HepG2 (cell line): Measurements from ENCODE around the gene AMZ2. TPM values are rescaled to one million over a fixed set of nuclear protein-coding genes. Genes with fewer than 3 reads are reported as not detected.

Source experiments
- ARNTL ChIP-seq: sonication (generic); formaldehyde crosslinking; IDR thresholded peaks from 2 replicates; pipeline ENCODE4 v1.4.0; 2020; ENCODE audit warnings: mild to moderate bottlenecking, missing genetic modification reagents
- ATM ChIP-seq: fragments of 450-650 bp; IDR thresholded peaks from 2 replicates; pipeline ENCODE4 v1.7.1; 2017; ENCODE audit warnings: mild to moderate bottlenecking, borderline replicate concordance
- ATRX ChIP-seq: sonication (generic); formaldehyde crosslinking; IDR thresholded peaks from 2 replicates; pipeline ENCODE4 v1.4.0; 2020; ENCODE audit warnings: missing genetic modification reagents, borderline replicate concordance
- BRD4 ChIP-seq: sonication (generic); formaldehyde crosslinking; IDR thresholded peaks from 2 replicates; pipeline ENCODE4 v1.4.0; 2020; ENCODE audit warnings: missing genetic modification reagents
- CENPT ChIP-seq: sonication (generic); formaldehyde crosslinking; IDR thresholded peaks from 2 replicates; pipeline ENCODE4 v1.8.0; 2022; ENCODE audit warnings: low read depth, mild to moderate bottlenecking, moderate library complexity, missing genetic modification reagents
- CHCHD3 ChIP-seq: sonication (generic); formaldehyde crosslinking; IDR thresholded peaks from 2 replicates; pipeline ENCODE4 v1.8.0; 2022; ENCODE audit warnings: mild to moderate bottlenecking, missing genetic modification reagents, moderate library complexity
- DRAP1 ChIP-seq: IDR thresholded peaks from 2 replicates; pipeline ENCODE4 v1.6.1; 2016; ENCODE audit warnings: missing genetic modification reagents, missing compliant biosample characterization
- FOXK2 ChIP-seq: fragments of 450-650 bp; IDR thresholded peaks from 2 replicates; pipeline ENCODE4 v1.6.1; 2016
- GABPB1 ChIP-seq: IDR thresholded peaks from 2 replicates; pipeline ENCODE4 v1.6.1; 2016; ENCODE audit warnings: mild to moderate bottlenecking, missing genetic modification reagents, moderate library complexity, missing compliant biosample characterization
- GTF2F1 ChIP-seq: fragments of 150-350 bp; IDR thresholded peaks from 2 replicates; pipeline ENCODE4 v1.6.1; 2014; ENCODE audit warnings: low read length
- HHEX ChIP-seq: IDR thresholded peaks from 2 replicates; pipeline ENCODE4 v1.6.1; 2016; ENCODE audit warnings: control low read depth
- HMGA1 ChIP-seq: sonication (generic); formaldehyde crosslinking; conservative IDR thresholded peaks from 2 replicates; pipeline ENCODE4 v1.4.0; 2020; ENCODE audit warnings: missing genetic modification reagents
- HOMEZ ChIP-seq: IDR thresholded peaks from 2 replicates; pipeline ENCODE4 v1.6.1; 2016; ENCODE audit warnings: low read depth
- KAT8 ChIP-seq: IDR thresholded peaks from 2 replicates; pipeline ENCODE4 v1.6.1; 2016; ENCODE audit warnings: missing genetic modification reagents, missing compliant biosample characterization
- PREB ChIP-seq: sonication (generic); formaldehyde crosslinking; IDR thresholded peaks from 2 replicates; pipeline ENCODE4 v1.4.0; 2020; ENCODE audit warnings: missing genetic modification reagents
- RFXANK ChIP-seq: IDR thresholded peaks from 2 replicates; pipeline ENCODE4 v1.6.1; 2016
- SAFB2 ChIP-seq: sonication (generic); formaldehyde crosslinking; IDR thresholded peaks from 2 replicates; pipeline ENCODE4 v1.5.1; 2020; ENCODE audit warnings: missing genetic modification reagents, low read depth, mild to moderate bottlenecking, borderline replicate concordance
- SAP130 ChIP-seq: IDR thresholded peaks from 2 replicates; pipeline ENCODE4 v1.6.1; 2016; ENCODE audit warnings: low read depth
- ZBTB7A ChIP-seq: sonication (generic); formaldehyde crosslinking; IDR thresholded peaks from 2 replicates; pipeline ENCODE4 v1.8.0; 2022; ENCODE audit warnings: mild to moderate bottlenecking, missing genetic modification reagents
- ZNF350 ChIP-seq: sonication (generic); formaldehyde crosslinking; IDR thresholded peaks from 2 replicates; pipeline ENCODE4 v1.4.0; 2020; ENCODE audit warnings: mild to moderate bottlenecking, low read depth, missing genetic modification reagents, borderline replicate concordance
- ZNF737 ChIP-seq: sonication (generic); formaldehyde crosslinking; IDR thresholded peaks from 2 replicates; pipeline ENCODE4 v1.5.0; 2020; ENCODE audit warnings: missing genetic modification reagents, mild to moderate bottlenecking, borderline replicate concordance
- polyA plus RNA-seq, 8 experiments: library from polyadenylated mRNA; depleted of rRNA in 3 of 8; stranded (reverse) in 7 of 8; unstranded in 1 of 8; fragments of >200 nt; fragmentation: Illumina TruSeq in 4 of 8; extraction: Trizol in 4 of 8; gene quantifications; 2 replicates each; pipeline versions ENCODE4 v1.2.1 to v1.2.3, GENCODE V29; 2011 to 2016; ENCODE audit warnings: low read depth in 4 of 8, missing spikeins in 1 of 8, mixed read lengths in 1 of 8; ENCODE audit not compliant: insufficient read depth in 1 of 8
- total RNA-seq, 5 experiments: library from RNA; depleted of rRNA; stranded (reverse); fragments of >200 nt; fragmentation: Illumina TruSeq; extraction: Trizol; gene quantifications; 2 replicates each; pipeline ENCODE4 v1.2.3, GENCODE V29; 2016; ENCODE audit warnings: low read depth in 1 of 5
- TF ChIP-seq, protein P1 (sequence below): sonication (generic); formaldehyde crosslinking; IDR thresholded peaks from 2 replicates; pipeline ENCODE4 v1.4.0; 2020; ENCODE audit warnings: mild to moderate bottlenecking, missing genetic modification reagents
- TF ChIP-seq, protein P2 (sequence below): IDR thresholded peaks from 2 replicates; pipeline ENCODE4 v1.4.0; 2020; ENCODE audit warnings: mild to moderate bottlenecking, missing genetic modification reagents

The AMZ2 gene
- total and polyA plus RNA-seq, 2 of the 13 experiments (the other 11 are each of a cell fraction or from before 2014, with no cell fraction given), result 86.9 to 90.2 TPM

- no peak for TF ChIP-seq ATM
- no peak; the same call in 1 of the 2 replicates for TF ChIP-seq RFXANK (CRISPR knock-in tag)
- TF ChIP-seq SAFB2 (CRISPR knock-in tag), result no peak; the same call in none of the 2 replicates
- no peak for TF ChIP-seq CENPT
- TF ChIP-seq HMGA1 (CRISPR knock-in tag), result no peak
- TF ChIP-seq GABPB1 (CRISPR knock-in tag), result peak; percentile 83
- 0 out of 2 replicates have a peak, but pooled peaks have one; percentile 82 for TF ChIP-seq CHCHD3 (CRISPR knock-in tag)
- 0 out of 2 replicates have a peak, but pooled peaks have one; percentile 19 for TF ChIP-seq ARNTL (CRISPR knock-in tag)
- no peak for TF ChIP-seq PREB
- TF ChIP-seq BRD4 (CRISPR knock-in tag), result peak; percentile 46; the same call in 1 of the 2 replicates
- peak; percentile 90 for TF ChIP-seq KAT8 (CRISPR knock-in tag)
- TF ChIP-seq HOMEZ (CRISPR knock-in tag), result no peak; the same call in 1 of the 2 replicates
- no peak for TF ChIP-seq ATRX (CRISPR knock-in tag)
- no peak for TF ChIP-seq HHEX (CRISPR knock-in tag)
- no peak for TF ChIP-seq FOXK2
- TF ChIP-seq ZNF737 (CRISPR knock-in tag), result peak; percentile 98; the same call in 1 of the 2 replicates
- no peak for TF ChIP-seq GTF2F1
- TF ChIP-seq, protein P1, sequence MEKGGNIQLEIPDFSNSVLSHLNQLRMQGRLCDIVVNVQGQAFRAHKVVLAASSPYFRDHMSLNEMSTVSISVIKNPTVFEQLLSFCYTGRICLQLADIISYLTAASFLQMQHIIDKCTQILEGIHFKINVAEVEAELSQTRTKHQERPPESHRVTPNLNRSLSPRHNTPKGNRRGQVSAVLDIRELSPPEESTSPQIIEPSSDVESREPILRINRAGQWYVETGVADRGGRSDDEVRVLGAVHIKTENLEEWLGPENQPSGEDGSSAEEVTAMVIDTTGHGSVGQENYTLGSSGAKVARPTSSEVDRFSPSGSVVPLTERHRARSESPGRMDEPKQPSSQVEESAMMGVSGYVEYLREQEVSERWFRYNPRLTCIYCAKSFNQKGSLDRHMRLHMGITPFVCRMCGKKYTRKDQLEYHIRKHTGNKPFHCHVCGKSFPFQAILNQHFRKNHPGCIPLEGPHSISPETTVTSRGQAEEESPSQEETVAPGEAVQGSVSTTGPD, result no peak
- peak; percentile 51; the same call in 1 of the 2 replicates for TF ChIP-seq ZNF350 (CRISPR knock-in tag)
- TF ChIP-seq ZBTB7A (CRISPR knock-in tag), result 0 out of 2 replicates have a peak, but pooled peaks have one; percentile 70
- peak; percentile 96 for TF ChIP-seq SAP130 (CRISPR knock-in tag)
- peak; percentile 97 for TF ChIP-seq DRAP1 (CRISPR knock-in tag)
- TF ChIP-seq, protein P2, sequence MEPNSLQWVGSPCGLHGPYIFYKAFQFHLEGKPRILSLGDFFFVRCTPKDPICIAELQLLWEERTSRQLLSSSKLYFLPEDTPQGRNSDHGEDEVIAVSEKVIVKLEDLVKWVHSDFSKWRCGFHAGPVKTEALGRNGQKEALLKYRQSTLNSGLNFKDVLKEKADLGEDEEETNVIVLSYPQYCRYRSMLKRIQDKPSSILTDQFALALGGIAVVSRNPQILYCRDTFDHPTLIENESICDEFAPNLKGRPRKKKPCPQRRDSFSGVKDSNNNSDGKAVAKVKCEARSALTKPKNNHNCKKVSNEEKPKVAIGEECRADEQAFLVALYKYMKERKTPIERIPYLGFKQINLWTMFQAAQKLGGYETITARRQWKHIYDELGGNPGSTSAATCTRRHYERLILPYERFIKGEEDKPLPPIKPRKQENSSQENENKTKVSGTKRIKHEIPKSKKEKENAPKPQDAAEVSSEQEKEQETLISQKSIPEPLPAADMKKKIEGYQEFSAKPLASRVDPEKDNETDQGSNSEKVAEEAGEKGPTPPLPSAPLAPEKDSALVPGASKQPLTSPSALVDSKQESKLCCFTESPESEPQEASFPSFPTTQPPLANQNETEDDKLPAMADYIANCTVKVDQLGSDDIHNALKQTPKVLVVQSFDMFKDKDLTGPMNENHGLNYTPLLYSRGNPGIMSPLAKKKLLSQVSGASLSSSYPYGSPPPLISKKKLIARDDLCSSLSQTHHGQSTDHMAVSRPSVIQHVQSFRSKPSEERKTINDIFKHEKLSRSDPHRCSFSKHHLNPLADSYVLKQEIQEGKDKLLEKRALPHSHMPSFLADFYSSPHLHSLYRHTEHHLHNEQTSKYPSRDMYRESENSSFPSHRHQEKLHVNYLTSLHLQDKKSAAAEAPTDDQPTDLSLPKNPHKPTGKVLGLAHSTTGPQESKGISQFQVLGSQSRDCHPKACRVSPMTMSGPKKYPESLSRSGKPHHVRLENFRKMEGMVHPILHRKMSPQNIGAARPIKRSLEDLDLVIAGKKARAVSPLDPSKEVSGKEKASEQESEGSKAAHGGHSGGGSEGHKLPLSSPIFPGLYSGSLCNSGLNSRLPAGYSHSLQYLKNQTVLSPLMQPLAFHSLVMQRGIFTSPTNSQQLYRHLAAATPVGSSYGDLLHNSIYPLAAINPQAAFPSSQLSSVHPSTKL, result peak; percentile 40
These were observed at the start of gene AMZ2 (continued) for GRCh38 chr17:68247445-68248198.
